IPS-18c (cell line): ENCODE measurements around the gene EDA.
"Not testable (repeated sequence)": the region's sequence is repeated elsewhere in the genome, so short reads cannot be mapped to it uniquely, and the experiment has no call there.

Experiments used
- H3K4me3 ChIP-seq: 2 replicates; pipeline ENCODE4 v1.7.0; 2013; ENCODE audit warnings: low read depth, mild to moderate bottlenecking, low read length, moderate library complexity; ENCODE audit not compliant: insufficient read depth
- H3K9me3 ChIP-seq: one replicate; pipeline ENCODE4 v1.6.1; 2013; ENCODE audit warnings: mild to moderate bottlenecking, low read length, moderate library complexity; ENCODE audit not compliant: control insufficient read depth, insufficient read depth

The EDA gene

DNA sequence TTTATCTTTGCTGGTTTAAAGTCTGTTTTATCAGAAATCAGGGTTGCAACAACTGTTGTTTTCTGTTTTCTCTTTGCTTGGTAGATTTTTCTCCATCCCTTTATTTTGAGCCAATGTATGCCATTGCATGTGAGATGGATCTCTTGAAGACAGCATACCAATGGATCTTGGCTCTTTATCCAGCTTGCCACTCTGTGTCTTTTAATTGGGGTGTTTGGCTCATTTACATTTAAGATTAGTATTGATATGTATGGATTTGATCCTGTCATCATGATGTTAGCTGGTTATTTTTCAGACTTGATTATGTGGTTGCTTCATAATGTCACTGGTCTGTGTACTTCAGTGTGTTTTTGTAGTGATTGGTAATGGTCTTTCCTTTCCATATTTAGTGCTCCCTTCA lies 244.1 kb downstream of the EDA start:
- H3K4me3 ChIP-seq, H3K9me3 ChIP-seq: not testable (repeated sequence)

DNA sequence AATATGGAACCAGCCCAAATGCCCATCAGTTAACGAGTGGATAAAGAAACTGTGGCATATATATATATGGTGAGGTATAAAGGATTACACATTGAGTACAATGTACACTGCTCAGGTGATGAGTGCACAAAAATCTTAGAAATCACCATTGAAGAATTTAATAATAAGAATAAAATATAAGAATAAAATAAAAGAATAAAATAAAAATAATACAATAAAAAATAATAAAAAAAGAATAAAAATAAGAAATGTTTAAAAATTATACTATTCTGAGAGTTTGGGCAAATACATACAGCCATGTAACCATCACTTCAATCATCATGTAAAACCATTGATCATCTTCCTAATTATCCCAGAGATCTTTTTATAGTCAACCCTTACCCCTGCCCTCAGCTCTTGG lies 260.3 kb downstream of the EDA start:
- H3K4me3 ChIP-seq: no peak overlapping the region
- H3K9me3 ChIP-seq: peaks cover 5% of the 10 kb centered on the region

DNA sequence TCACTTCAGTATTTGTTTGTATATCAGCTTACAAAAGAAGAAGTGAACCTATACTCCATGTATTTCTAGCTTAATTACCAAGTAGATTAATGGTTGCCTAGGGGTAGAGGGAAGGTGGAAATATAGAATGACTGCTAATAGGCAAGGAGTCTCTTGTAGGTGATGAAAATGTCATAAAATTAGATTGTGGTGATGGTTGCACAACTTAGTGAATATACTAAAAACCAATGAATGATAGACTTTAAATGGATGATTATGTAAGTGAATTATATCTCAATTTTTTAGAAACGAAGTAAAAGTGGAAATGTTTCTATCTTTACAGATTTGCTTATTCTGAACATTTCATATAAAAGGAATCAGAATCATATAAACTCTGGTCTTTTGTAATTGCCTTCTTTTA lies 268.3 kb downstream of the EDA start:
- peaks cover 2% of the 10 kb centered on the region for H3K9me3 ChIP-seq
- no peak overlapping the region for H3K4me3 ChIP-seq

DNA sequence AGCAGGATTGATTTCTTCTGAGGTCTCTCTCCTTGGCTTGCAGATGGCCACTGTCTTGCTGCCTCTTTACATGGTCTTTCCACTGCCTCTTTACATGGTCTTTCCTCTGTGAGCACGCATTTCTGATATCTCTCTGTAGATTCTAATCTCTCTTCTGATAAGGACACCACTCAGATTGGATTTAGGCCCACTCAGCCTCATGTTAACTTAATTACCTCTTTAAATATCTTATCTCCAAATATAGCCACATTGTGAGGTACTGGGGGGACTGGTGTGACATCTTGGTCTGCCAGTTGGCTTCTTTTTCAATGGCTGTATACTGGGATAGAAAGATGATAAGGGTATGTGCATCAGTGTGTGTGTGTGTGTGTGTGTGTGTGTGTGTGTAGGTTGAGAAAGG lies 280.1 kb downstream of the EDA start:
- Histone ChIP-seq H3K4me3 (no peak overlapping the region), H3K9me3 (no peaks in the 10 kb centered on the region)

DNA sequence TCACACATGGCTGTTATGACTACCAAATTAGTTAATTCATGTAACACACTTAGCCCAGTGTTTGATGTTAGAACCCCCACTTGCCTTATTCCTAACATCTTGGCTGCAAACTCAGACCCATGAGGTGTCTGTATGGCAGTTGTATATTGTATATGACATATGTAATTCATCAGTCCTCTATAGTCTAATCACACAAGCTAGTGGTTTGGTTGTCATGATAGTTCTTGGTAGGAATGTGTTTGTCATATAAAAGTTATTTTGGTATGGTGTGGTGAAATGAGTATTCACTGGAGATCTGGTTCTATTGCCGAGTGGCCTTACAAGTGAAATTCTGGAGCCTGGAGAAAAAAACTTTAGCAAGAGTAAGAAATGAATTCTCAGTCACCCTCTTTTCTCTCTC lies 284.6 kb downstream of the EDA start:
- no peaks in the 10 kb centered on the region for H3K9me3 ChIP-seq

DNA sequence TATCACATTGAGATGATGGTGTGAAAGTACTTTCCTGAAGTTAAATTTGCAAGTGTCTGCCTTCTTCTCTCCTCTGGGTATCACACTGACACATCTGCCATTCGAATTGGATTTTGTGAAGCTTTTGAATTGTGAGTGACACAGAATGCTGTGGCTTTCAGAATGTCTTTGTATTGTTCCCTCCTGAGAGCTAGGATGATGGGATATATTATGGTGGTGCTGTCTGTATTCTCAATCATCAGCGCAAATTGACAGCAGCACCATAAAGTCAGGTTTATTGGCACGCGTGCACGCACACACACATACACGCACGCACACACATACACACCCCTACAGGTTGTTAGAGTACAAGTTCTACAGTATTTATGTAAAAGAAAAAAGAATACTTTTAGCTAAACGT lies 290.5 kb downstream of the EDA start:
- no peaks in the 10 kb centered on the region for H3K9me3 ChIP-seq
- no peak overlapping the region for H3K4me3 ChIP-seq

More for the DNA sequence above, 284.6 kb downstream of the EDA start:
- H3K4me3 ChIP-seq: no peak overlapping the region

DNA sequence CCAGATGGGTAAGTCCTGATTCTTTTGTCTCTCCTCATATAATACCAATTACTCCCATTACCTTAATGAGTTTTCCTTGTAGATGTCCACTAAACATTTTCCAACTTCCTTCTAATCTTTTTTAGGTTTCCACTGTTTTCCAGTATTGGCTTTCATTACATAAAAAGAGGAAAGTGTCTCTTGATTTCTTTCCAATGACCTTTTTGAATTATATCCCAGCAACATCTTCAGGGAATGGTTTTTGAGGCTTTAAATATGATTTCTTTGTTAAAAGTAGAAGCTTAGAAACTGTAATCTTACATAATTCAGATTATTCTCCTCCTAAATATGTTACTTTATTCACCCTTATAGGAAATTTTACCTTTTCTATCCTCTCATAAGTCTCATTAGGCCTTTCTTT lies 298.9 kb downstream of the EDA start:
- no peaks in the 10 kb centered on the region for H3K9me3 ChIP-seq
- H3K4me3 ChIP-seq: no peak overlapping the region

DNA sequence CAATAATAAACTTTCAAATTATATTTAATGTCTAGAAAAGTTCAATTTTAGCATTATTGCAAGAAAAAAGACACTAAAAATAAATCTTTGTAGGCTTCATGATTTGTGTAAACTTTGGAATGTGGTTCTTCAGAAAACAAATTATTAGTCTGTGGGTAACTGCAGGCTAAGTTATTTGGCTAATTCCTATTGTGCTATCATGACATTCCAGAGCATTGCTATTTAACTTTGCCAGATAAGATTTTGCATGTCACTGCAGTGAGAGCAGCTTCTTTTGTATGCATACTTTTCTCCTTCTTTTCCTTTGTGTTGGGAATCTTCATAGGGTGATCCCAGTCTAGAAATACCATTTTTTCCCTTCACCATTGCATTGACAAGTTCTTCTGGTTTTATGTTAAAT lies 303.8 kb downstream of the EDA start:
- Histone ChIP-seq H3K4me3 (no peak overlapping the region), H3K9me3 (no peaks in the 10 kb centered on the region)

DNA sequence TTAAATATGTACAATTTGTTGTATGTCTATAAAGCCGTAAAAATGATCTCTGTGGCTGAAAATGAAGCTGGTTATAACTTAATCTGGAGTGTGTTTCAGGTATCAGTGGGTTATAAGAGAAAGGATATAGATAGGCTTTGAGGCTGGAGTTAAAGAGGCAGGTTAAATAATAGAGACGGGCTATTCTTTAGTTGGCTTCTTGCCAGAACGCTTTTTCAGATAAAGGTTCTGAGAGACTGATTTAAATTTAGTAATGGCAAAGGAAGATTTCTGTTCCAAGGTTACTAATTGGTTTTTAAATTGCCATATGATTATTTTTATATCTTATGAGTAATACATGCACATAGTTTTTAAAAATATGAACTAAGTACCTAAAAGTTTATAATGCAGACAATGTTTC lies 316.4 kb downstream of the EDA start:
- Histone ChIP-seq H3K9me3 (no peaks in the 10 kb centered on the region), H3K4me3 (no peak overlapping the region)

DNA sequence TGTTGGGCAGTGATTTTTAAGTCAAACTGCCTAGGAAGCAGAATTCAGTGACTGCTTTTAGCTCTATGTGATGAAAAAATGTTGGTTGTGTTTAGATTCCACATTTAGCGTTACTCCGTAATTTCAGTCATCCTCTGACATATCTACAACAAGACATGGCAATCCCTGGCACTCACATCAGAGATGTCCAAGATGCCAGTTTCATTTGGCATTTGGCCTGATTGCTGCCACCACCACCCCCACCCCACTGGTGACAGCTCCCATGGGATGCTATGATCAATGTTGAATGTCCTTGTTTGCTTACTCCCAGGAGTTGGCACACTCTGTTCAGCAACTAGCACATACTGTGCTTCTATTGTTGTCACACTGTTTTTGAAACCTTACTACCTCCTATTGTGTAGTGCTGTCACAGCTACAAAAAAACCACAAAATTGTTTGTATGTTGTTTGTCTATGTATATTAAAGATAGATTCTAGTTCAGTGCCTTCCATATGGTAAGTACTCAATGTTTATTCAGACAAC lies 332.4 kb downstream of the EDA start:
- Histone ChIP-seq H3K9me3 (peaks cover 6% of the 10 kb centered on the region), H3K4me3 (no peak overlapping the region)

DNA sequence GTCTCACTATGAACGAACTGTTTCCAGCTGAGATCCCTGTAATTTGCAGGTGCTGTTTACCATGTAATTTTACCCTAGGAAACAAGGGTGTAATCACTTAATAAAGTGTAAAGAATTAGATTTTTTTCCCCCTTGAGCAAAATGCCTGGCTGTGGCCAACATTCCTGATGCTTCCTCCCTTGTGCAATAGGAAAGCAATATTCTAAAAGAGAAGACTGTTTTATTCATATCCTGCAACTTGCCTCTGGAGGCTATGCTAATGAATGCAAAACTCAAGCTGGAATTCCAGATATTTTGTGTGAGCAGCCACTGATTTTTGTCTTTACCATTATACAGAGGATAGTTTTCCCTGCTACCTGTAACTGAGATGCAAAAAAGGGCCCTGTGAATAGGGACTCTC lies 335.8 kb downstream of the EDA start:
- peaks cover 4% of the 10 kb centered on the region for H3K9me3 ChIP-seq
- H3K4me3 ChIP-seq: no peak overlapping the region

DNA sequence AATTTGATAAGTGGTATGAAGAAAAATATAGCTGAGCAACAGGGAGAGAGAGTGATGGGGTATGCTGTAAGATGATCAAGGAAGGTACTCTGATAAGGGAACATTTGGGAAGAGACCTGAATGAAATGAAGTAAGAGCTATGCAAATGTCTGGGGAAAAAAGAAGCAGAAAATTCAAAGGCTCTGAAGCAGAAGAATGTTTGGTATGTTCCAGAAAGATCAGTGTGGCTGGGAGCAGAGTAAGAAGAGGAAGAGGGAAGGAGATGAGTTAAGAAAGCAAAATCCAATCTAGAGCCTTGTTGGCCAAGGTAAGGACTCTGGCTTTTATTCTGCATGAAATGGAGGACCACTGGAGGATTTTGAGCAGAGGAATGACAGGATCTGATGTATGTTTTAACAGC lies 343.8 kb downstream of the EDA start:
- Histone ChIP-seq H3K9me3 (peaks cover 2% of the 10 kb centered on the region), H3K4me3 (no peak overlapping the region)

DNA sequence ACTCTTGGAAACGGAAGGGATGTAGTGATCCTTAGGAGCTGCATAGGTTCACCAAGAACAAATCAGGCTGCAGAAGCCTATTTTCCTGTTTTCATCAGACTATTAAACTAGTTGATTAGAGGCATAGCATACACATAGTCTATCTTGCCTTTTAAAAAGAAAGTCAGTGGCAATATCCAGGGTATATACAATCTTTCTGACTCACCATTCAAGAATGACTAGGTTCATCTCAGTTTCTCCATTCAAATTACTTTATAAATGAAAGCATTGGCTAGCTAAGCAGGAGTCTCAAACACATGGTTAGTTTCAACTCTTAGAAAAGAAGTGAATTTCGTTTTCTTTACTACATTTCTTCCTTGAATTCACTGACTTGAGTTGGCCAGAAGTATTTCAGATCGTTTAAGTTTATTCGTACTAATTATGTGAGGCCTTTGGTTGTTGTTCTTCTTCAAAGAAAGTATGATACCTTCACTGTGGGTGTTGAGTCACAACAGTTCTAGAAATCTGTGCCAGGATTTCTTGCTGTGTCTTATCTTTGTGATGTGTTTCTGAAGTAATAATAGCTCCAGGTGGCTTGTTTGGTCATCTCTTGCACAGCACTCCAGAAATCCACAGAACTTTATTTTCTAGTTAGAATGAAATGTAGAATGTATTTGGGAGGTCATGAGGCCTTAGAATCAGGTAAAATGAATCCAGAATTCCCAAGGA lies 345.6 kb downstream of the EDA start:
- H3K9me3 ChIP-seq: peaks cover 2% of the 10 kb centered on the region
- no peak overlapping the region for H3K4me3 ChIP-seq

DNA sequence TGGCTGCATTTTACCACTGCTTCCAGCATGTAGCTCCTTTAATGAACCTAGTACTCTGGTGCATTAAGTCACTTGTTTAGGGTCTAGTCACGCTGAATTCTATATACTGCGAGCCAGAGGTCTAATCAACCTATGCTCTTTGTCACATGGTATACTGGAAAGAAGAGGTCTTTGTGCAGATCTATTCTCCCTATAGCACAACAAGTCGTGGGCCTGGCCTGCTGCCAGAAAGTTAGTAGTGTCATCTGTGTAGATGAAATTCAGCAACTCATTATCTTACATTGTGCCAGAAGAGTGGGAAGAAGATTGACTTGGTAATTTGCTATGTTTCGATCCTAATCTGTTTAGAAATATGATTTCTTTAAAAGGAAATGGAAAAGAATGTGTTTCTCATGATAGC lies 353.0 kb downstream of the EDA start:
- Histone ChIP-seq H3K9me3 (no peaks in the 10 kb centered on the region), H3K4me3 (no peak overlapping the region)

DNA sequence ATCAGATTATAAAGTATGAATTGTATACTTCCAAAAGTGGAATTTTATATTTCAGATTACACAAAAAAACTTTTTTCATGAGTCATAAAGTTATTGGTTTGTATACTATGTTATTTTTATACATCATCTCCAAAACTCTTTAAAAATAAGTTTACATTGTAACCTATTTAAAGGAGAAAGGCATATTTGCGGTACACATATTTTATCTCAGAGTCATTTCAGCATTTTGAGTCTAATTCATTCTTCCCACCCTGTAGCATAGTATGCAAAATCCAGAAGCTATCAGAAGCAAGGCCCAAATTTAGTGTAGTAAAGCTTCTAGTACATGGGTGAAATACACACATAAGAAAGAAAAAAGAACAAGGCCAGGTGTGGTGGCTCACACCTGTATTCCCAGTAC lies 353.5 kb downstream of the EDA start:
- H3K4me3 ChIP-seq: no peak overlapping the region
- H3K9me3 ChIP-seq: no peaks in the 10 kb centered on the region

DNA sequence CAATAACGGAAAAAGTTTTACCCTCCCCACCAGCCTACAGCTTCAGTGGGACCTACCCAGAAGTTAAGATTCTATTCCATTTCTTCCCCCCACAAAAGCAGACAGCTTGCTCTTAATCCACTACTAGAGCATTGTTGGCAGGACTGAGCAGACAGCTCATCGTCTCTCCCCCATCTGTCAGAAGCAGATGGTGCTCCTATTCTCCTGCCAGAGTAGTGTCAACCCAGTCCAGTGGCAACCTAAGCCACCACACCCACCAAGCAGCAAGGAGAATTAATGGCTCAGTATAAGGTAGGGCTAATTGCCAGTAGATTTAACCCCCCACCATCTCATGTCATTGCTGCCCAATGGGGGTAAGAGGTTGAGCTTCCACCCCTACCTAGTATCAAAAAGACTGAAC lies 371.8 kb downstream of the EDA start:
- H3K4me3 ChIP-seq: no peak overlapping the region
- H3K9me3 ChIP-seq: no peaks in the 10 kb centered on the region

DNA sequence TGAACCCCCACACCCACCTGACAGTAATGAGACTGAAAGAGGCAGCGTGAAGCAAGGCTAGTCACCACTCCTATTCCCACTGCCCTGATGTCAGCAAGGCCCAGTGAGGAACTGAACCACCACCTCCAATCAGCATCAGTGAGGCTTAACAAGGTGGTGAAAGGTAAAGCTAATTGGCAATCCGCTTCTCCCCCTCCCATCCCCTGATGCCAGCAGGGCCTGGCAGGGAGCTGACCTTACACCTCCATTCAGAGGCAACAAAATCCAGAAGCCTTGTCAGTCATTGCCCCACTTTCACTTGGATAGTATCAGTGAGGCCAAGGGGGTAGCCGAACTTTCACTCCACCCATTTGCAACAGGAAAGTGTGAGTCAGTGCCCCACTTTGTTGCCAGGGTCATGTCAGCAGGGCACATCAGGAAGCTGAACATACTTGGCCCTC lies 373.1 kb downstream of the EDA start:
- no peak overlapping the region for H3K4me3 ChIP-seq
- H3K9me3 ChIP-seq: no peaks in the 10 kb centered on the region

DNA sequence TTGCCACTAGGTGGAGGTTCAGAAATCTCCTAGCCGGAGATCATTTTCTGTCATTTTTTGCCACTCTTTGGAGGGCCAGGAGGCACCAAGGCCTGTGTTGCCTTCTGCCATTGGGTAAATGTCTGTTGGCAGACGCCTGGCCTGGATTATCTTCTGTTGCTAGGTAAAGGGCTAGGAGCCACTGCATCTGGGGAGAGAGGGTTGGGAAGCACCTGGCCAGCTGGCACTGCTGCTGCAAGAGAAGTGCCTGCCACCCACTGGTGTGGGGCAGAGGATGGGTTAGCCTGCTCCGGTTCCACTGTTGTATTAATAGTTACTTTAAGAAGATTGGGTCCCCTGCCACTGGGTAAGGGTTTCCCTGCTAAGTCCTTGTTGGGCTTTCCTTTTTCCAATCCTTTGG lies 375.8 kb downstream of the EDA start:
- H3K4me3 ChIP-seq: no peak overlapping the region
- H3K9me3 ChIP-seq: no peaks in the 10 kb centered on the region

DNA sequence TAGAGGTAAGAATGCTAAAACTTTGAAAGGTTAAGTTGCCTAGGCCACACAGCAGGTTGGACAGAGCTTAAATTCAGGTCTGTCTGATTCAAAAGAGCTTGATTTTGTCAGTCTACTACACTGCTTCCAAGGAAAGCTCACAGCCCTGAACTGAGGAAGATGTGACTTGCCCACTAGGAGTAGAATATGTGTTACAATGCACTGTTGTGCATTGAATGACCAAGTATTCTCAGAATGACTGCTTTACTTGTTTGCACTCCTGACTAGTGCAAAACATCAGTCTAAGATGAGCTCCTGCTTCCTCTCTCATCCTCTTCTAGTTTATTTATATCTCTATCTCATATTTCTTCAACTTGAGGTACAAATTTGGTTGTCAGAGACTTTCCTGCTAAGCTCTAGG lies 377.6 kb downstream of the EDA start:
- Histone ChIP-seq H3K9me3 (peaks cover under 1% of the 10 kb centered on the region), H3K4me3 (no peak overlapping the region)
